ENCODE results near the gene KASH5.
A peak's percentile ranks its signal among the peaks of the same experiment; 100 is the strongest.

KASH5 gene

GRCh38 chr19:49390131-49390928 lies 2.3 kb downstream of the KASH5 start:
- H3K4me3 ChIP-seq (ENCODE audit: low read depth, low read length), result no peak overlapping the region
- TF ChIP-seq, protein P1, sequence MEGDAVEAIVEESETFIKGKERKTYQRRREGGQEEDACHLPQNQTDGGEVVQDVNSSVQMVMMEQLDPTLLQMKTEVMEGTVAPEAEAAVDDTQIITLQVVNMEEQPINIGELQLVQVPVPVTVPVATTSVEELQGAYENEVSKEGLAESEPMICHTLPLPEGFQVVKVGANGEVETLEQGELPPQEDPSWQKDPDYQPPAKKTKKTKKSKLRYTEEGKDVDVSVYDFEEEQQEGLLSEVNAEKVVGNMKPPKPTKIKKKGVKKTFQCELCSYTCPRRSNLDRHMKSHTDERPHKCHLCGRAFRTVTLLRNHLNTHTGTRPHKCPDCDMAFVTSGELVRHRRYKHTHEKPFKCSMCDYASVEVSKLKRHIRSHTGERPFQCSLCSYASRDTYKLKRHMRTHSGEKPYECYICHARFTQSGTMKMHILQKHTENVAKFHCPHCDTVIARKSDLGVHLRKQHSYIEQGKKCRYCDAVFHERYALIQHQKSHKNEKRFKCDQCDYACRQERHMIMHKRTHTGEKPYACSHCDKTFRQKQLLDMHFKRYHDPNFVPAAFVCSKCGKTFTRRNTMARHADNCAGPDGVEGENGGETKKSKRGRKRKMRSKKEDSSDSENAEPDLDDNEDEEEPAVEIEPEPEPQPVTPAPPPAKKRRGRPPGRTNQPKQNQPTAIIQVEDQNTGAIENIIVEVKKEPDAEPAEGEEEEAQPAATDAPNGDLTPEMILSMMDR (IDR thresholded peaks at IDR 0.05; ENCODE audit: control insufficient read depth, extremely low read depth, insufficient read depth), result no peak
- DNase-seq (ENCODE audit: low read depth), result no peak

DNA sequence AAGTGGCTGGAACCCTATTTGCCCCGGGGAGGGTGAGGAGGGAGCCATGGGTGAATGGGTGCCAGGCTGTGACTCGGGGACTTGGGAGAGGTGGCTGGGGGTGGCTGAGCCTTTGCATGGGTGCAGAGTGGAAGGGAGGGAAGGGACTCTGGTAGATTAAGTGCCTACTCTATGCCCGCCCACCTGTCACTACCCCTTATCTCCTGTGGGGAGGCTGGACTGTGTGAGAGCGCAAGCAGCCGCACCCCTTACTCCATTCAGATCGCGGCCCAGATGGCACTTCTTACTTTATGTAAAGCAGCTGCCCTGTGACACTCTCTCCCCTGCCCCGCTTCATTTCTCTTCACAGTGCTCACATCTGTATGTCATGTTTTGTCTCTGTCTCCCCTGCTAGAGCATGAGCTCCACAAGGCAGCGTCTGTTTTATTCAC lies 2.9 kb downstream of the KASH5 start:
- no peak overlapping the region for H3K4me3 ChIP-seq (ENCODE audit: low read depth, low read length)
- TF ChIP-seq, protein P1 (IDR thresholded peaks at IDR 0.05; ENCODE audit: control insufficient read depth, extremely low read depth, insufficient read depth), result no peak
- DNase-seq (ENCODE audit: low read depth), result no peak

DNA sequence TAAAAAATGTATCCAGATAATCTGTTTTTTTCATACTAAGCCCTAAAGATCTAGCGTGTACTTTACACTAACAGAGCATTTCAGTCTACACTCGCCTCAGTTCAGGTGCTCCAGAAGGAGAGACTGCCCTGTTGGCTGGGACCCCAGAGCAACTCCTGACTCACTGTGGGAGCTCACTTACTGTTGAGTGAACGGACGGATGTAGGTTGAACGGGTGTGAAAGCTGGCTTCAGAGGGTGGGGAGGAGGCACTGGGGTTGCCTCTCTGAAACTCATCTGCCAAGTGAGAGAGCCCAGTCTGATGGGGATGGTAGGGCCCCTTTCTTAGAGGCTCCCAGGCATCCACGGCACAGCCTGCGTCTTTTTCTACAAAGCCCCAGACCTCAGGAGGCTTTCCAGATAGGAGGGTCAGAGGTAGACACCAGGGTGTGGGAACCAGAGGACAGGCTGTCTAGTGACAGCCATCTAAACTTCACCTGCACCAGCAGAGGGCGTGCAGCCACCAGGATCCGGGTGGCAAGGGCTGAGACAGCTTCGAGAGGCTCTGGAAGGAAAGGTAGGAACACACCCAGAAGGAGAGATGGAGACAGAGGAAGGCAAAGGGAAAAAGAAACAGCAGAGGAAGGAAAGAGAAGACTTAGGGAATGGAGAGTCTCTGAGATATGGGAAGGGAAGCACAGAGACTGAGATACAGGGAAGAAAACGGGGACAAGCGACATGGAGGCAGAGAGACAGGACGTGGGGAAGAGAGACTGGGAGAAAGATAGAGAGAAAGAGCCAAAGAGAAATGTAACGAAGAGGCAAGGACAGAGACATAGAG lies 3.7 kb downstream of the KASH5 start:
- no peak overlapping the region for H3K4me3 ChIP-seq (ENCODE audit: low read depth, low read length)
- peak; percentile 14 for DNase-seq (ENCODE audit: low read depth)
- TF ChIP-seq, protein P1 (IDR thresholded peaks at IDR 0.05; ENCODE audit: control insufficient read depth, extremely low read depth, insufficient read depth), result peak; percentile 97

DNA sequence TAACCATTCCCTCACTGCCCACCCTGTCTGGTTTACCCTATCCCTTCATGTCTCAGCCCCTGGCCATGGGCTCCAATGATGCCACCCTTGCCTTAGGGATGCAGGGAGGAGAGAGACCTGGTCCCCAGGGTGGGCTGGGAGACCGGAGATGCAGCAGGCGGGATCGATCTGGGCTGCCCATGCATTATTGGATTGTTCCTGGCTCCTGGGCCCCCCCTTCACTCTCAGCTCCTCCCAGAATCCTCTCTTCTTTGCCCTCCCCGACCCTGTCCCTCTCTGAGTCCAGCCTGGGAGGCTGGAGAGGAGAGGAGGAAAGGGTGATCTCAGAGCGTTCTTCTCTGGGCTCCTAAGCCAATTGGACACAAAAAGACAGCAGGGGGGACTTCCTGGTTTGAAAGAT lies 5.8 kb downstream of the KASH5 start:
- TF ChIP-seq, protein P1 (IDR thresholded peaks at IDR 0.05; ENCODE audit: control insufficient read depth, extremely low read depth, insufficient read depth), result no peak
- H3K4me3 ChIP-seq (ENCODE audit: low read depth, low read length), result no peak overlapping the region
- DNase-seq (ENCODE audit: low read depth), result no peak

GRCh38 chr19:49395581-49396407 lies 7.7 kb downstream of the KASH5 start:
- no peak overlapping the region for H3K4me3 ChIP-seq (ENCODE audit: low read depth, low read length)
- DNase-seq (ENCODE audit: low read depth), result no peak
- TF ChIP-seq, protein P1 (IDR thresholded peaks at IDR 0.05; ENCODE audit: control insufficient read depth, extremely low read depth, insufficient read depth), result no peak

DNA sequence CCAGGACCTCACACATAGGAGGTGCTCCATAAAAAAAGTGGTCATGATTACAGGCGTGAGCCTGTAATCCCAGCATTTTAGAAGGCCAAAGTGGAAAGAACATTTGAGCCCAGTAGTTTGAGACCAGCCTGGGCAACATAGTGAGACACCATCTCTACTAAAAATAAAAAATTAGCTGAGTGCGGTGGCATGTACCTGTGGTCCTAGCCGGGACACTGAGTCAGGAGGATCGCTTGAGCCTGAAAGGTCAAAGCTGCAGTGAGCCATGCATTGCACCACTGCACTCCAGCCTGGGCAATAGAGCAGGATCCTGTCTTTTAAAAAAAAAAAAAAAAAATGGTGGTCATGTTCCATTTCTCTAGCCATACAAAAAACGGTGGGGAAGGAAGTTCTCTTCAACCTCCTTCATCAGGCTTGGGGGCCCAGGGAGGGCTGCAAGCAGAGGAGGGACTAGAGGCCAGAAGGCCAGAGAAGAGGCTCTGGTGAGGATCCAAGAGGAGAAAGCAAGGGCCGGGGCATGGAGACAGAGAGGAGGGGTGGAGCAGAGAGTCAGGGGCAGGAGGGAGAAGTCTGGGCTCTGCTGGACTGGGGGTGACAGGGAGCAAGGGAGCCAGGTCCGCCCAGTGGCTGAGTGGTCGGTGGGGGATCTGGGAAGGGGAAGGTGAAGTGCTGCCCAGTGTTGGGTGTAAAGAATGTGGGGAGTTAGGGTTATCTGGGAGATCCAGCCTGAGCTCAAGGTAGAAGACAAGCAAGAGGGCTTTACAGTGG lies 8.9 kb downstream of the KASH5 start:
- TF ChIP-seq, protein P1 (IDR thresholded peaks at IDR 0.05; ENCODE audit: control insufficient read depth, extremely low read depth, insufficient read depth), result no peak
- no peak overlapping the region for H3K4me3 ChIP-seq (ENCODE audit: low read depth, low read length)
- no peak for DNase-seq (ENCODE audit: low read depth)
